DMS153 treated with DMSO at 0.1 percent for 48 hours (cell line): ENCODE measurements around the gene EPS8.

ENCODE experiments used
- DNase-seq: peaks from one replicate; lab custom pipeline; 2025; ENCODE audit not compliant: unreplicated experiment; lab: John Stamatoyannopoulos, UW

EPS8 gene

DNA sequence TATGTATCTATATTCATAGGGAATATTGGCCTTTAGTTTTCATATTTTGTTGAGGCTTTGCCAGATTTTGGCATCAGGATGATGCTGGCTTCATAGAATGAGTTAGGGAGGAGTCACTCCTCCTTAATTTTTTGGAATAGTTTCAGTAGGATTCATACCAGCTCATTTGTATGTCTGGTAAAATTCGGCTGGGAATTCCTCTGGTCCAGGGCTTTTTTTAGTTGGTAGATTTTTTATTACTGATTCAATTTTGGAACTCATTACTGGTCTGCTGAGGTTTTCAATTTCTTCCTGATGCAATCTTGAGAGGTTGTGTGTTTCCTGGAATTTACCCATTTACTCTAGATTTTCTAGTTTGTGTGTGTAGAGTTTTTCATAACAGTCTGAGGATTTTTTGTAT lies 175.2 kb downstream of the EPS8 start:
- no peak for DNase-seq

- no peak for DNase-seq
Measured at GRCh38 chr12:15608941-15609340, 180.2 kb downstream of the EPS8 start.

DNA sequence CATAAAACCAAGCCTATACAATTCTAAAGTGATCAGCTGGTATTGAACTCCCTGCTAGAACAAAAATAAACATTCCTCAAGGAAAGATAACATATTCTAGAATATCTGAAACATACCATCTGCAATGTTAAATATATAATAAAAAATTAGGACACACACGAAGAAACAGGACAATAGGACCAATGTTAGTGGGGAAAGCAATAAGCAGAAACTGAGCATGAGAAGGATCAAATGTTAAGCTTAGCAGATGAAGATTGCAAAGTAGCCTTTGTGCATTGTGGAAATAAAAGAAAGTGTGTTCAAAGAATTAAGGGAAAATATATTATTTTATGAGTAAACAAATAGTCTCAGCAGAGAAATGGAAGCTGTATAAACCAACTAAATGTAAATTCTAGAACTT lies 180.8 kb downstream of the EPS8 start:
- no peak for DNase-seq

DNA sequence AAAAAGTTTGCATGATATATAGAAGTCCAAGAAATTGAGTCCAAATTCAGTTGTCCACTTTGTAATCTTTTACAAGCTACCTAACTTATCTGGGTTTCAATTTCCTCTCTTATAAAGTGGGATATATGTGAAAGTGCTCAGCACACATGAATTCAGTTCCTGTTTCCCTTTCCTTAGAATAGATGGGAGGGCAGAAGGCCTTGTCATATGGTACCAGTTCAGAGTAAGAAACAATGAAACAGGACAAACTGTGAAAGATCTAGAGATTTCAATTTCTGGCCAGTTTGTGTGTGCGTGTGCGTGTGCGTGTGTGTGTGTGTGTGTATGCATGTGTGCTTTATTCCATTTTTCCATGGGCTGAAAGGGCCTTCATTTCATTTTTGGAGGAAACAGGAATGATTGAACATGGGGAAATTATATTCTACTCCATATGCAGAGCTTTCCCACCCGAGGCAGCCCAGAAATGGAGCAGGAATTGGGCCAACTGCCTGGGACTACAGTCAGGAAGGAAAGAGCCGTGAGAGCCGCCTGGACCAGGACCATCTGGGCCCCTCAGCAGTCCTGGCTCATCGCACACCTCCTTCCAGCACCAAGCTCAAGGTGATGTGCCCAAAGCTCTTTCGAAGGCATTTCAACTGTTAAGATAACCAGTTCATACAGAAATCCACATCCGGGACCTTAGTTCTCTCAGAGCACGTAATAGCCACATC lies 183.2 kb downstream of the EPS8 start:
- DNase-seq = no peak

DNA sequence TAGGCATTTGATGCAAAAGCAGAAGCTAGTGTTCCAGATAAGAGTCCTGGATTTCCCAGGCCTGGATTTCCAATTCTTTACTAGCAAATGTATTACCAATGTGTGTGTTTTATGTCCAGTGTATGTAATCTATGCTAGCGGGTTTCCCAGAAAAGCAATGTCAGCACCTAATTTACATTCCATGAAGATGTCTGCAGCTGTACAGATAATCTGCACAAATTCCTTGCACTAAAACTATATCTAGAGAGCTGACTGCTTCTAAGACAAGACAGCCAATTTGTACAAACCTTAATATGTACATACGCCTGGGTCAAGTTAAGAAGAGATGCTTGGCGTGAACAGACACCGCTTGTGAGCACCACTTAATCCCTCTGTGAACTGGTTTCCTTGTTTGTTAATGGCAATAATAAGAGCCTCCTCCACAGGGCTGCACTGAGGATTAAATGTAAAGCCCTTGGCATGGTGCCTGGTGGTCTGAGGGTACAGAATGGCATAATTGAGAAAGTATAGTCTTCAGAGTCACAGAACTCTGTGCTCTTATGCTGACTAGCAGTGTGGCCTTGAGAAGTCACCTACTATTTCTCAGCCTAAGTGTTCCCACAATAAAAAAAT lies 185.6 kb downstream of the EPS8 start:
- no peak for DNase-seq

DNA sequence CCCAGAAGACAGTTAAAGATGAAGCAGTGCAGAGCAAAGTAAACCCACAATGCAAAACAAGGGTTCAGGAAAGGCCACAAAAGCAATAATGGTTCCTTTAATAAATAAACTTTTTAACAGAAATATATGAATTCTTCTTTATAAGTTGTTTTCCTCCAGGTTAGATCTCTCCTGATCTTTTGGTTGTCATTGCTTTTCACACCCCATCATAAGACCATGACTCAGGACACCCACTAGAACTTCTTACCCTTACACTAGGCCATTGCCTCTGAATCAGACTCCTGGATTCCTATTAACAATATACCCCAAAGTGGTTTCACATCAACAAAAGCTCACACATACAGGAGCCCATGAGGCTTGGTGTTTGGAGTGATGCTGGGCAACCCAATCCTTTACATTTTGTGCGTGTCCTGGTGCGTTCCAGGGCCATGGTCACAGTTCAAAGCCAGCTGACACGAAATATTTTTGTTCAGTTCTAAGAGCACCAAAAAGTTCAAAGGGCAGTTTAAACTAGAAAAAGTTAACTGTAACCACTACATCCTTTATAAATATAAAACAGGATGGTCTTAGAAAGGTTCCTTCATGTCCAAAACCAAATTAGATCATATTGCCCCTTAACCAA lies 187.0 kb downstream of the EPS8 start:
- no peak for DNase-seq

DNA sequence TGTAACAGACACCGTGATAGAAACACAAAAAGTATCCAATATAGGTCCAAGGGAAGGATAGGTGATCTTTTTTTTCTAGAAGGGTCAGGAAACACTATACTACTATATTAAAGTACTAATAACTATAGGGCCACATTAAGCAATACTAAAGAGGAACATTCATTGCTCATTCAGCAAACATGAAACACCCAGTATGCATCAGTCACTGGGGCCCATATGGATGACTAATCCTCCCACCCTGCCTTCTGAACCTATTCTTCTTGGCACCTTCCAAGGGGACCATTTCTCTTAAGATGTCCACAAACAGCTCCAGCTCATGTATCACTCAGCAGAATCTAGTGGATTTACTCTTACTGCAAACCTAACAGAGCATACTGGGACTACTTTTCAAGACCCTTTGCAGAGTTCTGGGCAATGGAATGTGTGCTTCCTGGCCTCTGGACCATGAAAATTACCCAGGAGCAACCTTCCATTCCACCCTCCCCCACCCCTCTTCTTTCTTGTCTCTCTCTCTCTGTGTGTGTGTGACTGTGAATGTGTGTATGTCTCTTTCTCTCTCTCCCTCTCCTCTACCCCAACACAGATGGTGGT lies 187.9 kb downstream of the EPS8 start:
- DNase-seq = no peak

DNA sequence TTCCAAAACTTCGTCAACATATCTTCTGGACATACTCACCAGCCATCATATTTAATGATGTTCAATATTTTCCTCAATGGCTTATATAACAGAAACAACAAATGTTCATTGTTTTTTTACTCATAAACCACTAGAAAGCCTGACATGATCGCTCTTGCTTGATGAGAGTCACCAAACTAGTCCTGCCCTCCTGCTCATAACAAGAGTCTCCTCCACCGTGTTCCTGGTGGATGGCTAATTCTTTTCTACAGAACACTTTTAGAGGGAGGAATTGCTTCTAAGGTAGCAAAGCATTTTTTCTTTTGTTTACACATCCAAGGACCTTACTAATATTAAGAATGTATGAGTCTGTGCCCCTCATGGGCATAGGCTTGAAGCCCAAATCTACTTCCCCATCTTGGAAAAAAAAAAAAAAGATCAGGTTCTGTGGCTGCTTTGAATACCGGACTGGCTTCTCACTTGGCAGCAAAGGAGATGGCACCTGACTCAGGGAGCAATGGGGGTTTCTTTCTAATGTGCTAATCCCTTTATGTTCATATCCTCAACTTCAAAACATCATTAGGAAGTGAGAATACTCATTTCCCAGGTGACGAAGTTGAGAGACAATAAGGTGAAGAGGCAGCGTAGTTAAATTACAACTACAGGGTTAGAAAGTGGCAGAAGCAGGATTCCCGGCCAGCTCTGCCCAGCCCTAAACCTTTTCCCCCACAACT lies 188.8 kb downstream of the EPS8 start:
- DNase-seq = no peak

DNA sequence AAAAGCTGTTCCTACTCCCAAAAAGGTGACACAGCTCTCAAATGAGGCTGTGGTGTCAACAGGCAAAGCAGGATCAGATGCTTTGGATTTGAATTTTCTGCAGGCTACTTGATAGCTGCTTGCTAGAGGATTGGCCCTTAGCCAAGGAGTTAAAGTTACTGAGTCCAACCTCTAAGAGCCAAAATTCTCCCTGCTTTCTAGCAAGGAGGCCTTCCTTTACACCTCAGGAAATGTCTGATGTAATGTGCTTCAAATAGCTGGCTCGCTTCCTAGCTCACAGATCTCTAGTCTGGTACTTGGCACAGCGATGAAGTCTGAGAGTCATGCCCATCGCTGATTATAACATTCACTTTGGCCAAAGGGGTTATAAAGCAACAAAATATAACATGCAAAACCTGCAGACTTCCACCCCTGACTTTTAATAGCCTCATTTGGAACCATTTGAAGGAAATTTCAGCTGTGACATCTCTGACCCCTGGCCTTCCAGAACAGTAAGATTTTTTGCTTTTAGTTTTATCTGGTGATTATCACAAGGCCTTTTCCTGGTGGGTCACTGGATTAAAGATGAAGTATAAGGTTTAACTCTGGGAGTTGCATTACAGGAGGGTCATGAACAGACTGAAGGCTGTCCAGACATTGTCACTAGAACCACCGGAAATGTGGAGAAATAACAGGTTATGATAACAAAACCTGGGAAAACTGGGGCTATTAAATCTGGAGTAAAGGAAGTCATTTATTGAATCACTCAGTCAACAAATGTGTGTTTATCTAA lies 189.7 kb downstream of the EPS8 start:
- DNase-seq = no peak

- DNase-seq = peak; percentile 32
Measured at GRCh38 chr12:15597125-15597830, 191.9 kb downstream of the EPS8 start.

- DNase-seq = no peak
Measured at GRCh38 chr12:15596174-15596573, 193.0 kb downstream of the EPS8 start.

- no peak for DNase-seq
Measured at GRCh38 chr12:15592934-15593333, 196.3 kb downstream of the EPS8 start.

DNA sequence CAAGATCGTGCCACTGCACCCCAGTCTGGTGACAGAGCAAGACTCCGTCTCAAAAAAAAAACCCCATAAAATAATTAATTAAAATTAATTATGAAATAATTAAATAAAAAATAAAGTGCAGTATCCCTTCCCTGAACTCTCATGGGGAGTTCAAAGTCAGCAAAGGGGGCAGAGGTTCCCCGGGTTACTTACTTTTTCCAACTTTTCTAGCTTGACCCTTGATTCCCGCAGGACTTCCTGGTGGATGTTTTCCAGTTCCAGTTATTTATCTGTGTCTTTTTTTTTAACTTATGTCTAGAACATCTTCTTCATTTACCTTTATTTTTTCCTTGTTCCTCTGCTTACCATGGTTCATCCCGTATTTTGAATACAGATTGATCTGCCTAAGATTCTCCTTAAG lies 197.4 kb downstream of the EPS8 start:
- DNase-seq = no peak

- peak; percentile 52 for DNase-seq
Measured at GRCh38 chr12:15590180-15590826, 198.9 kb downstream of the EPS8 start.

- DNase-seq = no peak
Measured at GRCh38 chr12:15589328-15590032, 199.7 kb downstream of the EPS8 start.

GRCh38 chr12:15584366-15585041 lies 204.7 kb downstream of the EPS8 start:
- DNase-seq = peak; percentile 12

DNA sequence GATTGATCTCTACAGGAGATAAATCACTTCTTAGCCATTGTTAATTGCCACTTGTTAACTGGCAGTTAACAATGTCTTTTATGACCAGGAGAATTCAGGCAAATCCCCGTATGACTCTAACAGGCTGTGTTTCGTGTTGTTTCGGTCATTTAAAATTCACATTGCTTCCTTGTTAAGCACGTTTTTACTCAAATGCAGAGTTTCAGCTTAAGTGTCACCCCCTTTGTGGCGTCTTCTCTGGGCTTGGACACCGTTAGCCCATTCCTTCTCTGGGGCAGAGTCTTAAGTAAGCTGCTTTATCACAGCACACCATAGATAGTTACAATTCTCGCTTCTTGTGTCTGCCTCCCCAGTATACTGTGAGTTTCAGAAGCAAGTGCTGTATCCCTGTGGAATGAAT lies 205.4 kb downstream of the EPS8 start:
- no peak for DNase-seq

GRCh38 chr12:15581006-15581405 lies 208.2 kb downstream of the EPS8 start:
- DNase-seq = no peak
